Dermis blood vessel endothelial cell (primary cell): ENCODE results near the gene LUZP1. TPM values are rescaled to one million over a fixed set of nuclear protein-coding genes. Genes with fewer than 3 reads are reported as not detected.
A peak's percentile ranks its signal among the peaks of the same experiment; 100 is the strongest.

ENCODE experiments used
- DNase-seq: peaks from one replicate; pipeline ENCODE4 v3.0.0; 2010
- total RNA-seq: library from RNA; depleted of rRNA; stranded (reverse); fragments of >200 nt; gene quantifications from 2 replicates; pipeline ENCODE4 v1.2.3, GENCODE V29; 2014

Gene LUZP1
- total RNA-seq, 1 donor from 2014 or later, result 51.9 TPM

DNA sequence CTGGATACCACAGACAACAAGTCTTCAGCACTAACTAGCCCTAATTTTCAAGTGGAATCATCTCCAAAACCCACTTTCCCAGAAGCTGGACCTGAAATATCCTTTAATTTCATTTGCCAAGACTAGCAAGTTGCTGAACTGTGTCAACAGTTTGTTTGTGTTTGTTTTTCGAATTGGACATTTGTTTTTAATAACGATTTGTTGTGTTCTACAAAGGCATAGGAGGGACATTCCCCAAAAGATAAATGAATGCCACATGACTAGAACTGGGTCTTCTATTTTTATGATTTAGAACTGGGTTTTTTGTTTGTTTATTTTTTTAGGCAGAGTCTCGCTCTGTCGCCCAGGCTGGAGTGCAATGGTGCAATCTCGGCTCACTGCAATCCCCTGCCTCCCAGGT, 17.9 kb downstream of the LUZP1 start:
- DNase-seq, result no peak

GRCh38 chr1:23150125-23150524, 18.5 kb downstream of the LUZP1 start:
- DNase-seq, result no peak

DNA sequence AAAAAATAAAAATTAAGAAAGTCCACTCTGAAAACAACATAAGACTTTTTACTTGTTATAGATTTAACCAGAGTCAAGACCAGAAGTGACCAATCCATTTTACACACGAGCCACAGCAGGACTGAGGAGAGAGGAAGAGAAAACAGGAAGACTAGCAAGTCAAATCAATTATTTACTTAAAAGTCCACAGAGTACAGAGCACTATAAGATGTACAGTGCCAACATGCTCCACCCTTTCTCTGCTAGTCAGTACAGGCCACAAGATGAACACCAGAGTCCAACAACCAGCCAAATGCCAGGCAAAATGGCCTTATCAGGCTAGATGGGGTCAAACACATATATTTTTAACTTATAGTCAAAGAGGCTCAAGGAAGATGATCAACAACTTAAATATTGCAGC, 19.5 kb downstream of the LUZP1 start:
- DNase-seq, result peak; percentile 17

DNA sequence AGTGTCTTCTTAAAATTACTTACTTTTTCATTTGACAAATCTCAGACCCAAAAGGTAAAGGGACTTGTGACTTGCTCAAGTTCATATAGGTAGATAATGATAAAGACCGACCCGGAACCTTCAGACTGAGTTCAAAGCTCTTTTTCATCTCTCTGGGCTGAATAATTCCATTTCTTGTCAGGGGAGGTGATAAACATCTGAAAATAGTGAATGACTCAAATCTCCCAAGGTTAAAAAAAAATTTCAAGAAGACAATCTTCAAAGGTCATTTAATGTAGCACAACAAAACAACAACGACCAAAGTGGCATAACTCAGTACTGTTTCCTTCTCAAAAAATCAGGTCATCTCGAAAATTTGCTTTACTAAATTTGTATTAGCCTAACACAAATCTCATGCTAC, 20.6 kb downstream of the LUZP1 start:
- DNase-seq, result peak; percentile 24

- no peak for DNase-seq
Observed at GRCh38 chr1:23140940-23141596, 27.6 kb downstream of the LUZP1 start.

- no peak for DNase-seq
Observed at GRCh38 chr1:23135268-23135667, 33.4 kb downstream of the LUZP1 start.

DNA sequence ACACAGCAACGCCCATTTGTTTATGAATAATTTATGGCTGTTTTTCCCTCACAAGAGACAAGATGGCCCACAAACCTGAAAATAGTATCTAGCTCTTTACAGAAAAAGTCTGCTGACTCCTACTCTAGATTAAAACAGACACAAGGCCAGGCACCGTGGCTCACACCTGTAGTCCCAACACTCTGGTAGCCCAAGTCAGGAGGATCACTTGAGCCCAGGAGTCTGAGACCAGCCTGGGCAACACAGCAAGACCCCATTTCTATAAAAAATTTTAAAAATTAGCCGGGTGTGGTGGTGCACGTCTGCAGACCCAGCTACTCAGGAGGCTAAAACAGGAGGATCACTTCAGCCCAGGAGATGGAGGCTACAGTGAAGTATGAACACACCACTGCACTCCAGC, 34.6 kb downstream of the LUZP1 start:
- DNase-seq, result no peak

DNA sequence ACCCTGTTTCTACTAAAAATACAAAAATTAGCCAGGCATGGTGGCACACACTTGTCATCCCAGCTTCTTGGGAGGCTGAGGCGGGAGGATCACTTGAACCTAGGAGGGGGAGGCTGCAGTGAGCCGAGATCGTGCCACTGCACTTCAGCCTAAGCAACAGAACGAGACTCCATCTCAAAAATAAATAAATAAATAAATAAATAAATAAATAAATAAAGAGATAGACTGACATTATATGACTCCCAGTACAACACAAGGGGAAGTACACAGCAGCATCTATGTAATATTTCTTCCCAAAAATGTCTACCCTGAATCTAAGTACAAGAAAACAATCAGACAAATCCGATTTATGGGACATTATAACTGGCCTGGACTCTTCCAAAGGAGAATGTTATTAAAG, 35.1 kb downstream of the LUZP1 start:
- DNase-seq, result no peak

DNA sequence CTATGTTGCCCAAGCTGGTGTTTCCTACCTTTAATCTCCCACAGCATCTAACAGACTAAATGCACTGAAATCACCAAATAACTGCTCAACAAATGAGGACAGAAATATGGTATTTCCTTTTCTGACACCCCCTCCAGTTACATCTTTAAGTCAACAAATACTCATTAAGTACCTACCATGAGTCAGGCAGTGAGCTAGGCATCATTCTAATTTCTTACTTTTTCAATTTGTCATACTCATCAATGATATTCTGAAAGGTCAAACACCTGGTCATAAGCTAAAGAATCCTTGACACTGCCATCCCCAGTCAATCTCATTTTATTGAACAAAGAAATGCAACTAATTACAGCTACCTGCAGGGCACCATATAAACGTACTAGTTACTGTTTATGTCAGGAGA, 36.6 kb downstream of the LUZP1 start:
- DNase-seq, result peak; percentile 57

DNA sequence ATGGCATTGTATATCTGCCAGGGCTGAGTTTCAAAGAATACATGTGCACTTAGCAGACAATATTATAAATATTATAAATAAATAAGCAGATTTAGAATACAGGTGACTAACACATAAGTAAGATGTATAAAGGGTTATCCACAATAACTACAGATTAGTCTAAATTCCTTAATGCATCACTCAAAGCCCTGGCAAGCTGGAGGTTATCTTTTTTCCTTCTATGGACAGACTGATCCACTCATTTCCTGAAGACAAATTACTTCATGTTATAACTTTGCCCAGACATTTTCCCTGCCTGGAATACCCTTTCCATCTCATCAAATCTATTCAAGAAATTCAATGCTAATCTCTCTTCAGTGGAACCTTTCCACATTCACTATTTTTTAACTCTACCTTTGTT, 38.8 kb downstream of the LUZP1 start:
- DNase-seq, result peak; percentile 69

DNA sequence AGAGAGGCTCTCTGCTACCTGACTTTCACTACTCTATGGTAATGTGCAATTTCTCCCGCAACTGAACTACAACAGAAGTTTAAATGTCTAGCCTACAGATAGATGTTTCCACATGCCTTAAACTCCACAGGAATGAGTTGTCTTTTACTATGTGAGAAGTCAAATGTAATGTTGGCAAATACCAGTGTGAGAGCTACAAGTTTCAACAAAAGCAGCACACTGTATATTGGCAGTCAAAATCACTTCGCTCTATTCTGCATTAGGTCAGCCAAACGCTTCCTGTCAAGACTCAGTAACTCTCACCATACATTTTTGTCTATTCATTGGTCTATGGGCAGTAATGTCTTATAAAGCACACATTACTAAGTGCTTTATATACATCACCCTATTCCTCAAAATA, 41.9 kb downstream of the LUZP1 start:
- peak; percentile 53 for DNase-seq

DNA sequence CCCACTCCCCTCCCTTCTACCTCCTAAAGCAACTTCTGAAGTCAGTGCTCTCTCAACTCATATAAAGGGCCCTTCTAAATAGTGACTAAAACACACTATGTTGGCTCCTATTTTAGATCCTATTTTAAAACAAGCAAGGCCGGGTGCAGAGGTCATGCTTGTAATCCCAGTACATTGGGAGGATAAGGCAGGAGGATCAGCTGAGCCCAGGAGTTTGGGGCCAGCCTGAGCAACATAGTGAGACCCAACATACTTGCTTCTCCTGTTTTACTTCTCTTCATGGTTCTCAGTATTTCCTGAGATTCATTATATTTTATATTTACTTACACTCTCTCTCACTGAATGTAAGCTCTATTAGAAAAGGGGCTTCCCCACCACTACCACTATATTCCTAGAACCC, 42.5 kb downstream of the LUZP1 start:
- no peak for DNase-seq

DNA sequence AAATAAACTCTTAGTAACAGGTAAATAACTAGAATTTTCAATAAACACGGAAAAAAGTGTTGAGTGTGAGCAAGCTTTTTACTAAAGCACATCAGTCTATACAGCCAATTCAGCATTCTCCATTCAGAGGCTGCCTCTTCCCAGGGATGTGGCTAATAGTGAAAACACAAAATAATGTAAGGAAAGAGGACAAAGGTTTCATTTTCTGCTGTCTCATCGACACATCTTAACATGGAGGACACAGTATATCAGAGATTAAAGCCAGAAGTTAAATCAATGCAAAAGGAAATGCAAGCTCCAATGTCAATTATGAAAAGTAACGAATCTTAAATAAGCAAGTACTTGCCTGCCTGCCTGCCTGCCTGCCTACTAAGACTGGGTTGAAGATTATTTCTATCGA, 43.2 kb downstream of the LUZP1 start:
- DNase-seq, result no peak

GRCh38 chr1:23124259-23125026, 44.2 kb downstream of the LUZP1 start:
- DNase-seq, result no peak

- DNase-seq, result no peak
Observed at GRCh38 chr1:23123528-23123927, 45.1 kb downstream of the LUZP1 start.

GRCh38 chr1:23122796-23123195, 45.9 kb downstream of the LUZP1 start:
- no peak for DNase-seq

DNA sequence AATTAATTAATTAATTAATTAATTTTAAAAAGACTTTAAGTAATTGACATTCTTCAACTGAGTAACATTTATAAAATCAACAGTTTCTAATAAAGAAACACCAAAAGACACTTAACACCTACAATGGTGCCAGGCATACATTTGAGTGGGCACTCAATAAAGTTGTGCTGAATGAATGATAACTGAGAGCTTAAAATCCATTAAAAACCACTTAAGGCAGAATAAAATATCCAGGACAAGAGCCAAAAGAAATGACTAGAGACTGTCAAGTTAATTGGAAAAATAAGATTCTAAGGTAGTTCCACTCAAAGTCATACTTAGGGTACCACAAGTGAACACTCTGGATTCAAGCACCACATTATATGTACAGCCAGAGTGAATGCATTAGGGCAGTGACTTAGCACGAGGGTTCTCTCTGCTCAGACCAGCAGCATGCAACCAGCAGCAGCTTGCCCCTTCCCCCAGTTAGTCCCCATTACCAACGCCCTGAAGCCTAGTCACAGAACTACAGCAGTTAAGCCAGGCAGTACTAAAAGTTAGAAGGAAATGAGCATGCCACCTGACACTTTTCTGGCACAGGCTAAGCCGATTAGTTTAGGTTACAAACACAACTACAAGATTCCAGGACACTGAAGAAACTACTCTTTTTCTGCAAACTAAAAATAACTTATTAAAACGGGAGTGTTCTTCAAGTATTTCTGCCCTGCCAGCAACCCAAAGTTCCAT, 46.5 kb downstream of the LUZP1 start:
- DNase-seq, result peak; percentile 58

- DNase-seq, result no peak
Observed at GRCh38 chr1:23120383-23120782, 48.3 kb downstream of the LUZP1 start.

DNA sequence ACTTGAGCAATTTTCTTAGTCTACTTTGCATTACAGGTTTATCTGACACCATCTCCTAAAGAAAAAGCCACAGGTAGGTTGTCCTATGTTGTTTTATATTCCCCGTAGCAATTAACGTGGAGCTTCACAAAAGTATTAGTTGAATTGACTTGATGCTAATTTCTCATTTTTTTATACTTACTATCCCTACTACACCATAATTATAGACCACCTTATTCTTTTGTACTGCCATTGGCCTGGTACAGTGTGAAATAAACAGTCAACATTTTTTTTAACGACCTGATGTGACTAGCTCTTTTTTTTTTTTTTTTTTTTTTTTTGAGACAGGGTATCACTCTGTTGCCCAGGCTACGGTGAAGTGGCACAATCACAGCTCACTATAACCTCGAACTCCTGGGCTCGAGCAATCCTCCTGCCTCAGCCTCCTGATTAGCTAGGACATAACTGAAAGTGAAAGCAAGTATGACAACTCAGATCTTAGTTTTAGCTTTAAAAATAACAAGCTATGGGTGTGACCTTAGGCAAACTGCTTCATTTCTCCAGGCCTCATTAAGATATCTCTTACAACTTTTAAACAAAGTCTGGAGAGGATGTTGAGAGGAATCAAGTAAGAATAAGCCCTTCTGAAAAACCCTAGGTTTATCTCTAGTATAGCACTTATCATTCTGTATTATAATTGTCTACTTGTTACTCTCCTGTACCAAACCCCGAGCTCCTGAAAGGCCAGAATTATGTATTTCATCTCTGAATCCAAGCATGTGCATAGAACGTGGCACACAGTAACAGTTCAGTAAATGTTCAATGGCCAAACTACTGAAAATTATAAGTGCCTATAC, 49.5 kb downstream of the LUZP1 start:
- DNase-seq, result peak; percentile 30

- DNase-seq, result no peak
Observed at GRCh38 chr1:23118407-23118806, 50.2 kb downstream of the LUZP1 start.

GRCh38 chr1:23116921-23117699, 51.5 kb downstream of the LUZP1 start:
- DNase-seq, result no peak

DNA sequence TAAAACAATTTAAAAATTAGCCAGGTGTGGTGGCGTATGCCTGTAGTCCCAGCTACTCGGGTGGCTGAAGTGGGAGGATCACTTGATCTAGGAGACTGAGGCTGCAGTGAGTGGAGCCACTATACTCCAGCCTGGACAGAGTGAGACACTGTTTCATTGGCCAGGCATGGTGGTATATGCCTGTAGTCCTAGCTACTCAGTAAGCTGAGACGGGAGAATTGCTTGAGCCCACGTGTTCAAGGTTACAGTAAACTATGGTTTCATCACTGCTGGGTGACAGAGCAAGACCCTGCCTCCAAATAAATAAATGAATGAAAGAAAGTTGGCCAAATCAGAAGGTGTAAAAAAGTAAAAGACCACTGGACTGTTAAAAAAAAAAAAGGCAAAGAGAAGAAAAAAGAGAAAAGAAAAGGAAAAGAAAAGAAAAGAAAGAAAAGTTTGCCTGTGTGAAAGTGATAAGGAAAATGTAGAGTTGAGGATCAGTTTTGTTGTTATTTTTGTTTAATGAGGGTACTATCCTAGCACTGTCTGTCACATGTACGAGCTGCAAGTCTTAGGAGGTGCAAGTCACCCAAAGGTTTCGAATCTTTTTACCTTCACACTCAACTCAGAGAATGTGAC, 52.3 kb downstream of the LUZP1 start:
- no peak for DNase-seq
